HG03558 (cell line): ENCODE measurements around the gene MAP1B.
"Not testable (repeated sequence)": the region's sequence is repeated elsewhere in the genome, so short reads cannot be mapped to it uniquely, and the experiment has no call there.

Source experiments
- ATAC-seq: cut with Tn5 transposase; IDR thresholded peaks from one replicate; pipeline ENCODE4 v1.9.1; 2021; ENCODE audit warnings: moderate number of reproducible peaks; ENCODE audit not compliant: unreplicated experiment; ENCODE audit errors: extremely low read depth

The MAP1B gene

DNA sequence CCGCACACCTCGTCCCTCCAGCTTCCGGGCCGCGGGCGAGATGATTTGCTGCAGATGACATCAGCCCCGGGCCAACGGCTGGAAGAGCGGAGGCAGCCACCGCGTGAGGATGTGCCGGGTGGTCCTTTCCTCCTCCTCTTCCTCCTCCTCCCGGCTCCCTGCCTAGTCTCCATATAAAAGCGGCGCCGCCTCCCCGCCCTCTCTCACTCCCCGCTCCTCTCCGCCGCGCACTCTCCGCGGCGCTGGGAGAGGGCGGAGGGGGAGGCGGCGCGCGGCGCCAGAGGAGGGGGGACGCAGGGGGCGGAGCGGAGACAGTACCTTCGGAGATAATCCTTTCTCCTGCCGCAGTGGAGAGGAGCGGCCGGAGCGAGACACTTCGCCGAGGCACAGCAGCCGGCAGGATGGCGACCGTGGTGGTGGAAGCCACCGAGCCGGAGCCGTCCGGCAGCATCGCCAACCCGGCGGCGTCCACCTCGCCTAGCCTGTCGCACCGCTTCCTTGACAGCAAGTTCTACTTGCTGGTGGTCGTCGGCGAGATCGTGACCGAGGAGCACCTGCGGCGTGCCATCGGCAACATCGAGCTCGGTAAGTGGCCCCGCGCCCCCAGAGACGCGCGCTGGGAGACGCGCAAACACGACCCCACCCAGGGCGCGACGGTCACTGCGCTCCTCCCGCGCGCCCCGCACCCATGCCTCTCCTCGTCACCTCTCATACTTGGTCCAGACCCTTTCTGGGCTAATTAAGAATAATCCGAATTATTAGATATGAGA, at the start of gene MAP1B:
TSS of gene MAP1B (plus strand) at position 345 of the 770 bp plus-strand sequence. CDS start at position 402, 57 bp downstream.
- no peak for ATAC-seq

DNA sequence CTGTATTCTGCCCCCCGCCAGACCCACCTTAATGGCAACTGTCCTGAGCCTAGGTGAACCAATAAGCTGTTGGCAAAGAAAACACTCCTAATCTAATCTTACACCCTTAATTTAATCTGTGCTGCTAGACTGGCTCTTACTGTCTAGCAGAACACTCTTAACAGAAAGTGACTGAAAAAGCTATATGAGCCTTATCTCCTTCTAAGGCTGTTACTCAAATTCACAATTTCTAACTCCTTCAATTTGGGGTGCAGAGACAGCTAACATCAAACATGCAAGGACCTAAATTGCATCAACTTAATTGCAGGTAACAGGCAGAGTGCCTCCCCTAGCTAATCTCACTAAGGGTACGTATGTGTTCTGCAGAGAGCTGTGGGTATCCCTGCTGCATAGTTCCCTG, 49.5 kb upstream of the MAP1B start:
- ATAC-seq = no peak

DNA sequence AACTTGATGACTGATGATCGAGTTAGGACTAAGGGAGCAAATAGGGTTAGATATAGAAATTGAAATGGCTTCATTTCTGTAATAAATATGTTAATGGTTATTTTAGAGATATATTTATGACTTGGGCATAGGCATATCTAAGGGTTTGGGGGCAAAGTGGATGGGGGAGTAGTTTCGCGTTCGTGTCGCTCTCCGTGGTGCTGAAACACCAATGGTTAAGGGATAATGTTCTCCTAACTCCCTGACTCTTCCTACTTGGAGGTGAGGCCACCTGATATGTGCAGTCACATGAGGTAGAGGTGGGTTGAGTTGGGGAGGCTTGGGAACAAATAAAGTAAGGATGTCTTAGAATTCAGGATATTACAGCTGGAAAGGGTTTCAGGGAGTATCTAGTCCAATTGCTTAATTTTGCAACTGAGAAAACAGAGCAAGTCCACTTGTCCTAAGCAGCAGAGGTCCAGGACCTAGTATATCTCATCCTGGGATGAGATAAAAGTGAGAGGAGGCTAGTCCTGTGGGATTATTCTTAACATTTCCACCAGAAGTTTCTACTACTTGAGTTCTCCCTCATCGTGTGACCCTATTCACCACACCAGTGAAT, 44.0 kb upstream of the MAP1B start:
- no peak for ATAC-seq

DNA sequence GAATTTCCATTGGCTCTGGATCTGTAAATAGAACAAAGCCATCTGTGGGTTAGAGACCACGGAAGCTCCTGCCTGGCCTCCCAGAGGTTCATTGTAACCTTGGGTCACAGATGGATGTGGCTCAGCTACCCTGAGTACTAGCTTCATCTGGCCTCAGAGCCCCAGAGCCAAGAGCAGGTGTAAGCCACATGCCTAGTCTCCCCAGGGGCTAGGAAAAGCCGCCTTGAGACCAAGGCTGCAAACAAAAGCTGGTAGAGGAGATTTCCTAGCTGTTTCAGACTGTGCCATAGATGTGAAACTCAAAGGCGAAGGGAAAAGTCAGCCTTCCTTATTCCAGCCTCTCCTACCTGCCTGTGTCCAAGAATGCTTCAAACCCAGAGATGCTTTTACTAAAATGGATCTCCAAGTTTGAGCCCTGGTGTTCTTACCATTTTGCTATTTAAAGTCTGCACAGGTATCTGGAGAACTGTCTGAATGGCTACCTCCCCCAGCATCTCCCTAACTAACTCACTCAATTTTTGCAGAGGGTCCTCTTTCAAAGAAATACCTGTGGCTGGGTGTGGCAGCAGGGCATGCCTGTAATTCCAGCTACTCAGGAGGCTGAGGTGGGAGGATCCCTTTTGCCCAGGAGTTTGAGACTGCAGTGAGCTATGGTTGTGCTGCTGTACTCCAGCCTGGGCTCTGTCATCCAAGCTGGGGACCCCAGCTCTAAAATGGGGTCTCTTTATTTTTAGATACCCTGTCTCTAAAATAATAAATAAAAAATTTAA, 42.3 kb upstream of the MAP1B start:
- ATAC-seq = no peak

- no peak for ATAC-seq
Measured at GRCh38 chr5:72065751-72066255, 41.5 kb upstream of the MAP1B start.

DNA sequence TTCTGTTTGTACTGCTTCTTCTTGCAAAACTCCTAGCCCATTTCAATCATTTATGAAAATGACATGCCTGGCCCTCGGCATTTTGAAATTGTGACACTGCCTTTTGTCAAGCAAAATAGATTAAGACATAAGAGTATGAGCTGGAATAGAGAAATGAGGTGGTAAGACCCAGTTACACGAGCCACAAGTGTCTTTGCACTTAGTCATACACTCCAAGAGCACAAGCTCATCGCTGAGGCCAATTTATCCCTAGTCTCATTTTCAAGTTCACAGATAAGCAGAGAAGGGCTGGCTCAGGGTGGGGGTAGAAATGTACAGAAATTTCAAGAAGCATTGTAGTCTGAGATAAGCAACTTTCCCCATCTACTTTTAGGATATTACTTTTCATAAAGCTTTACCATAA, 40.6 kb upstream of the MAP1B start:
- no peak for ATAC-seq

DNA sequence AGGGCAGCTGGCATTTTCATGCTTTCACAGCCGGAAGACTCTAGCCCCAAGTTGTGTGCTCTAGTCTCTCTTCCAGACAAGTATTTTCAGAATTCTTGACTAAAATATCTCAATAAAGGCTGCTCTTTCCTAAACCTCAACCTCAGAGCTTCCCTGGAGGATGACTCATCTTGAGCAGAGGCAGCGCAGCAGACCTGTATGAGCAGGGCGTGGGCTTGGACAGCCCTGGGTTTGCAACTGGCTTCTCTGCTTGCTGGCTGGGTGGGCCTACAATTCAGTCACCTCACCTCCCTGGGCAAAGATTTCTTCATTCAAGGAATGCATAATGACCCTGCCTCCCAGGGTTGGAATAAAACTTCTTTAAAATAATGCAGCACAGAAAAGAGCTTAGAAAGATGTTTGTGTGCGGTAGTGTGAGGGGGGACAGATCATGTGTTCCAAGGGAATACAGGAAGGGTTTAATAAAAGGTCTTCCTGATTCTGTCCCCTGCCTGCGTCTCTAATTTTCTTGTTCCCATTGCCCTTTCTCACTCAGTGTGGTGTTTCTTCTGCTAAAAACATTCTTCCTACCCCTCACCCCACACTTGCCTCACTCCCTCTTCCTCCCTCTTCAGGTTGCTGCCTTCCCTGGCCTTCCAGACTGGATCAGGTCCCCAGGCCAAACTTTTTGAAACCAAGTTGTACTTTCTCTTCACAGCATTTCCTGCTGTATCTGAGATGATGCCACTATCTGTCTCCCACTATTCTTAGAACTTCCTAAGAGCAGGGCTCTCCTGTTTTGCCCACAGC, 39.4 kb upstream of the MAP1B start:
- ATAC-seq = no peak

GRCh38 chr5:72070529-72070928, 36.7 kb upstream of the MAP1B start:
- no peak for ATAC-seq

DNA sequence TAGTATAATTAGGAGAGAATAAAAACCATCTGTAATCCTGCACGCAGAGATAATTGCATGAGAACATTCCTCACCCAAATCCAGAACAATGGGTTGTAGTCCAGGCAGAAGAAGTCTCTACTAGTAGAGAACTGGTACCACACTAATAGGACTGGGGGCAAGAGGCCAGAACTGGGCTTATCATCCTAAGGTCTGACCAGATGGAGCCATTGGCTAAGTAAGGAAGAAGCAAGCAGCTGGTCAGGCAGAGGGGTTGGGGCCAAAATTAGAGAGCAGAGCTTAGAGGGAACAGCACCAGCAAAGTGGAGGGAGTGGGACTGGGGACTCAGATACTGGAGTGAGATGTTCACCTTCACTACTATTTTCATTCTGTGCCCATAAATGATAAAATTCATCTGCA, 35.4 kb upstream of the MAP1B start:
- no peak for ATAC-seq

DNA sequence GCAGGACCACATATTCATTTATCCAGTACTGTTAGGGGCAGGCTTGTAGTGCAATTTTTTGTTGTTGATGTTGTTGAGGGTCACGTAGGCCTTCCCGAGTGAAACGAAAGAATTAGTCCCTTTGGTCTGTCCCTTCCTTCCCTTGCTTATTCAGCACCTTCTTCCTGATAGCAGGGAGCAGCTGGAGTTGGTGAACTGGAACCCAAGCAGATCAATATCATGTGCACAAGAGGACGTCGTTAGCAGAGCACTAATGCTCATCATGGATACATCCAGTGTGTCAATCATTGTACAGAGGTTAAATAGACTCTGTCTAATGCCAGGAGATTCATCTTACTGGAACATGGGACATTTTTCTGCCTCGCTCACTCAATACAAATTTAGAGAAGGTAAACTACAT, 33.0 kb upstream of the MAP1B start:
- ATAC-seq = no peak

GRCh38 chr5:72075461-72075860, 31.8 kb upstream of the MAP1B start:
- ATAC-seq = no peak

GRCh38 chr5:72076621-72077300, 30.5 kb upstream of the MAP1B start:
- ATAC-seq = no peak

DNA sequence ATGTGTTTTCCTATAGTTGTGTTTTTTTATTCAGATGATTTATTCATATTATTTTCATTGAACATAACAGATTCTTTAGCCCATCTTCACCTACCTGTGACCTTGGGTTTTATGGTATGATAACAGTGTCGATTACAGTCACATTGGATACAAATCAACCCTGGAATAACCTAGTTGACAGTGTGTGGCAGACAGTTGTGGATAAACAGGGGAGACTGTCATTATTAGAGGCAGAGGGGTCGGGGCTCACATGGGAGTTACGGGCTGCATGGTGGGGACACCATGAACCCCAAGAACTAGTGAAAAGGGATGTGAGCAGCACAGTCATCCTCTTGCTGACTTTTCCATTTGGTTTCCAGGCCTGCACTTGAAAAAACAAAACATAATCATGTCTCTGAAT, 29.9 kb upstream of the MAP1B start:
- ATAC-seq = no peak

- ATAC-seq = no peak
Measured at GRCh38 chr5:72079288-72079687, 28.0 kb upstream of the MAP1B start.

- ATAC-seq = no peak
Measured at GRCh38 chr5:72082048-72082447, 25.2 kb upstream of the MAP1B start.

DNA sequence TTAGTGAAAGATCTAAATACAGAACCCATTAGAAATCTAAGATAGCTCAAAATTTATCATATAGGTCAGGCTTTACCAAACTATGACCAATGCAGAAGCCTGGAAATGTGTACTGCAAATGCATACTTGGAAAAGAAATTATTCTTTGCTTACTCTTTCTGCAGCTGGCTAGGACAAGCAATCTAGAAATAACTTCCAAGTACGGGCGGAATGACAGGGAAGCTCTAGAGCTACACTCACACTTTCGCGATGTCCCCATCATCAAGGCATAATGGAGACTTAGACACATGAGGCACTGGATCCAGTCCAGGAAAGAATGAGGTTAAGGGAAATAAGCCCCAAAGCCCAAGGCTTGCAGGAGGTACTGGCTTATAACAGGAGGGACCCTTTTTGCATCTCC, 22.4 kb upstream of the MAP1B start:
- ATAC-seq = no peak

GRCh38 chr5:72085319-72085718, 22.0 kb upstream of the MAP1B start:
- ATAC-seq = no peak

DNA sequence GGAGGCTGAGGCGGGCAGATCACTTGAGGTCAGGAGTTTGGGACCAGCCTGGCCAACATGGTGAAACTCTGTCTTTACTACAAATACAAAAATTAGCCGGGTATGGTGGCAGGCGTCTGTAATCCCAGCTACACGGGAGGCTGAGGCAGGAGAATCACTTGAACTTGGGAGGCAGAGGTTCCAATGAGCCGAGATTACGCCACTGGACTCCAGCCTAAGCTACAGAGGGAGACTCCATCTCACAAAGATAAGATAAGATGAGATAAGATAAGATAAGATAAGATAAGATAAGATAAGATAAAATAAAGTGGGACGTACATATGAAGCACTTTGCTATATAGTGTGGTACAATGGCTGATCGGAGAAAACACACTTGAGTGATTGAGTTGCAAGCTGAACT, 17.6 kb upstream of the MAP1B start:
- ATAC-seq = not testable (repeated sequence)

- ATAC-seq = no peak
Measured at GRCh38 chr5:72092074-72092473, 15.2 kb upstream of the MAP1B start.

DNA sequence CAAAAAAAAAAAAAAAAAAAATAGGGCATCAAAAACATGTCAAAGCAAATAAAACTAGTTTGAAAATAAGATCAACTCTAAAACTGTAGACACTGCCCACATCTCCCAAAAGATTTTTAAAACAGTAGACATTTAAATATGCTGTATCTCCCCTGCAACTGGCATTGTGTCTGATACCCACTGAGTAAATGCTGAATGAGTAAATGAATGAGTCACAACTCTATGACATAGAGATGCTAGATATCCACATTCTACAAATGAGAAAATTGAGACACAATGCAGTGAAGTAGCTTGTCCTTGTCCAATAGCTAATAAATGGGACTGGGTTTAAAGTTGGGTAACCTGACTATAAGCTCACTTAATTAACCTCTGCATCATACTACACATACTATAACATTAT, 14.1 kb upstream of the MAP1B start:
- no peak for ATAC-seq
